IPS-NIHi11 (cell line): ENCODE data around the gene FNDC3B.
A peak's percentile ranks its signal among the peaks of the same experiment; 100 is the strongest.

Experiments
- DNase-seq: peaks from one replicate; pipeline ENCODE4 v3.0.0; 2012; ENCODE audit warnings: mixed read lengths, low spot score

The FNDC3B gene

DNA sequence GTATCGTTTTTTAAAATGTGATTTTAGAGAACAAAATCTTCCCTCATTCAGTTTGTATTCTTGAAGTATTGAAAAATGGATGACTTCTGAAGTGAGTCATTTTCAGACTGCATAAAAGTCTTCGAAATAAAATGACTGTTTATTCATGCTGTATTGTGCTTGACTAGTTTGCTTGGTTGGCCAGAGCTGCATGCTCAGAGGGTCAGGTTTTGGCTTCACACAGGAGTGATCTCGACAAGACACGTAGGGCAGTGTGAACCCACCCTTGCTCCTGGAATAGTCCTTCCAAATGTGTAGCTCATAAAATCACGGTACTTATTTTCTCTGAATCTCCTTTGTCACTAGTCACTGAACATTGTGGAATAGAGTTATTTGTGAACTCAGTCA lies 73.3 kb downstream of the FNDC3B start:
- no peak for DNase-seq

DNA sequence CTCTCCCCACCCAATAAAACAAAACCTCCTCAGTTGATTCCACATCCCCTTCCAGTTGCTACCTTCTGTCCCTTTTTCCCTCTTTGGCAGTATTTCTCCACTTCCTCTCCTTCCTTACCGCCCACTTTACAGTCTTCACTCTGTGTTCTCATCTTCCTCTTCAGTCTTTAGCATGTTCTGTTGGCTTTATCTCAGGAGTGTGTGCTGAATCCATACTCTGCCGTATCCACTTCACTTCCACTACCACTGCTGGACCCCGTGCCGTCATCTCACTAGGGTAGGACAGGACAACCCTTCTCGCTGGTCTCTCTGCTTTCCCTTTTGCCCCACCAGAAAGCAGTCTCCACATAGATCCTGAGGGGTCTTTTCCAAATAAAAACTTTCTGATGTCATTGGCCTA lies 74.3 kb downstream of the FNDC3B start:
- DNase-seq: no peak

DNA sequence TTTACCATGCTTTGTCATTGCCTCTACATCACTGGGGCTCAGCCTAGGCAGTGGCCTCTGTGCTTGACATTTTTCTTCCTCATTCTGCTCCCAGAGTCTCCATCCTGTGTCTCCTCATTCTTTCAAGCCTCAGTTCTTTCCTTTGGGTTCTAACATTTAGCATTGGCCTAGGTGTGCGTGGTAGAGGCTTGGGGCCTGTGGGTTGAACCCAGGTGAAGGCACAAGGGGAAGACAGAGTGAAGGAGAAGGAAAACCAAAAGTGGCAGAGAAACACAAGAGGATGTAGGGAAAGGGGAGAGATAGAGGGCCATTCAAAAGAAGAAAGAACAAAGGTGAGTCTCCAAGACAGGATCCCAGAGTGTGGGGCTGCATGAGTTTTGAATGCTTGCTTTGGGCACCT lies 75.7 kb downstream of the FNDC3B start:
- DNase-seq: no peak

DNA sequence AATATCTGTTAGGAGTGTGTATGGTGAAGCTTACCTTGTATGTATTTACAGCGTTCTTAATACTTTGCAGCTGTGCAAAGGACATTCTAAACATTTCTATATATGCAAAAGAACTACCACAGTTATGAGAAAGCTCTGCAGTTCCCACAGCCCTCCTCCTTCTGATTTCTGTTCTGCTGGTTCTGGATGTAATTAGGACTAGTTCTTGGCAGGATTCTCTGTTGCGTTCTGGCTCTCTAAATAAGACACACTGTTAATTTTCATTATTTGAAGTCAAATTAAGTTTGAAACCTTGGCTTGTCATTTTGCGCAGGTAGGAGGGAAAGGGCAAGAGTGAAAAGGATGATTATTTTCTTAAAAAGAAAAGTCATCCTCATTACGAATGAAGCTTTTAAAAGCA lies 76.4 kb downstream of the FNDC3B start:
- DNase-seq: no peak

DNA sequence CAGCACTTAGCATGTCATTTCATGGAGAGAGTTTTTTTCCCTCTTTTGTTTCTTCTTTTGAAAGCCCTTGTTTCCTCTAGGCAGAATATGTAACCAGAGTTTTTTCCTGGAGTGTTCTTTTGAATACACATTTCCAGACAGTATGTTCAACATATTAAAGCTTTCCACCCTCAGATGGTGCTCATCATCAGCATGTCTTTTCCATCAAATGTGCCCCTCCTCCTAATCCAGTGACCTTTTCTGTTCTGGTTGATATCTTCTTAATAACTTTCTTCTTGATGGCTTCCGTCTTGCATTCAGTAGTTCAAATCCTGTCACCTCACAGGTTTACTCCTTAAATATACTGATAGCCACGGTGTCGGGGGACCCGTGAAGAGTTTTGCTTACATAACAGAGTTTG lies 78.6 kb downstream of the FNDC3B start:
- DNase-seq: no peak

DNA sequence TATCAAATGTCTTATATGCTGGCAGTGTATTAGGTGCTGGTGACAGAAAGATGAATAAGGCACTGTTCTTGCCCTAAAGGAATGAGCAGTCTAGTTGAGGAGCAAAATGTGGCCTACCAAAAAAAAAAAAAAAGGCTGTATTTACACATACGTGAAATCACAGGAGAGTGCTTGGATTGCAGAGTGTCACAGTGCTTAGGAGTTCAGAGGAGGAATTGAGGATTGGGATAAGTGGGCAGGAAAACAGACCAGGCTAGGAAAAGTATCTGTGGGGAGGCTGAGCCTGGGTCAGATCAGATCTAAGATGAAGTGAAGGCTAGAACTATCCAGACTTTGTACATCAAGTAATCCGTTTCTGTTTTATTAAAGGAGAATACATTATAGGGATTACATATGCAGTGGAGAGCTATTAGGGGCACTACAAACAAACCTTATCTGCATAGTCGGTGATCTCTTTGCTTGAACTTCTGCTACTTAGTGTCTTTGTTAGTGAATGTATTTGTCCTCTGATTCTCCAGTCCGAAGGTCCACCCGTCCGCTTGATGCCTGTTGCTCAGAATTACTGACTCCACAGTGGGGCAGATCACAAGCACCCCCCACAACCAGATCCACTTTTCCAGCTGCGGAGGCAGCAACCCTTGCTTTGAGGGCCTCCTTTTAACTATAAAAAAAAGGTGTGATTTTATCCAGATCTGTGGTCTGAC lies 80.0 kb downstream of the FNDC3B start:
- DNase-seq: no peak

DNA sequence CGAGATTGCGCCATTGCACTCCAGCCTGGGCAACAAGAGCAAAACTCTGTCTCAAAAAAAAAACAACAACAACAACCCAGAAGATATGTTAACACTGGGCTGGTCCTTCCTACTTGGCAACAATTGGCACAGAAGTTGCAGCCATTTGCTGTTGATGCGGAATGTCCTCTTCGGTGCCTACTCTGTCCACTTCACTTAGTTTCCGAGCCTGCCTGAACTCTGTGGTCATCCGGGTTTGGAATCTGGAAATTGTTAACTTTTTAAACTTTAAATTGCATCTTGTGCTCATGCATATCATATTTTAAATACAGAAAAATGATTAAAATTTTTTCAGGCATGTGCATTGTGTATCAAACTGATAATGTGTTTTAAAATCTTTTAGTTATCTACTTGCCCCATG lies 81.5 kb downstream of the FNDC3B start:
- no peak for DNase-seq

DNA sequence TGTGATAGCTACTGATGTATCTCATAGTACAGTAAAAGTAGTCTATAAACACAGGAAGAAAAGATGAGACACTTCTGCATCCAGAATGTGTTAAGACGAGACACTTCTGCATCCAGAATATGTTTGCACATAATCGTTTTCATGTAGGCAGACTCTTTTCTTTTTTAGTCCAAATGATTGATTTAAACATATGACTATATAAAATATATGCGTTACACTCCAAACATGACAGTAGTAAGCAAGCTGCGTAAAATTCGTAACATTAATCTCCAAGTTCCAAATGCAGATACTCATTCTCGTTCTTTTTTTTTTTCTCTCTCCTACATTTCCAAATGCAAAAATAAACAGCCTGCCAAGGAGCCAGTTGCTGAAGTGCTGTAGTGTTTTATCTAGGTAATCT lies 82.6 kb downstream of the FNDC3B start:
- no peak for DNase-seq

DNA sequence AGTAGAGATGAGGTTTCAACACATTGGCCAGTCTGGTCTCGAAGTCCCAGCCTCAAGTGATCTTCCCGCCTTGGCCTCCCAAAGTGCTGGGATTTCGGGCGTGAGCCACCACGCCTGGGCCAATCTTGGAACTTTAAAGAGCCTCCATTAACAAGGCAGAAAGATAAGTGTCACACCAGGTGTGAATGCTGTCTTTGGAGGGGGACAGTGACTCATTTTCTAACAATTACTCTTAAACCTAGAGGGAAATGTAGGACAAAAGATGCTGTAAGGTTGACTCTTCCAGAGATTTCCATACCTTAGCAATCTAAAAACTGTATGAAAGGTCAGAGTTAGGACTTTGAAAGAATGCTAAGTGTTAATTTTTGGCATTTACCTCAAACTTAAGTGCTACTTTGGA lies 84.9 kb downstream of the FNDC3B start:
- DNase-seq: no peak

DNA sequence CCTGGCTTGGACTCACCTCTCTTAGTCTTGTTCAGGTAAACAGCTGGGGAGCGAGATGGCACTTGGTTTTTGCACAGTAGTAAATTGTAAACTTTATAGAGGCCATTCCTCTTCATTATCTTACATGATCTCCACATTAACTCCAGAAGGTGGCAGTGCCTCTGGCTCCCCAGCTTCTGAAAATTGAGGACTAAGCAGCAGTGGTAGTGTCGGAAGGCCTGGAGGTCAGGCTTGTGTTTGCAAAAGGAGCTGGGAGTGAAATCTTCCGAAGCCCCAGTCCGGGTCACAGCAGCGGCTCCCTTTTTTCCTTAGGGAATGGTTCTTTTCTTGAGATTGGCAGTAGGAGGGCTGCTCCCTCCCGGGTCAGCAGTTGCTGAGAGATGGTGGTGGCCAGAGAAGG lies 85.7 kb downstream of the FNDC3B start:
- no peak for DNase-seq

DNA sequence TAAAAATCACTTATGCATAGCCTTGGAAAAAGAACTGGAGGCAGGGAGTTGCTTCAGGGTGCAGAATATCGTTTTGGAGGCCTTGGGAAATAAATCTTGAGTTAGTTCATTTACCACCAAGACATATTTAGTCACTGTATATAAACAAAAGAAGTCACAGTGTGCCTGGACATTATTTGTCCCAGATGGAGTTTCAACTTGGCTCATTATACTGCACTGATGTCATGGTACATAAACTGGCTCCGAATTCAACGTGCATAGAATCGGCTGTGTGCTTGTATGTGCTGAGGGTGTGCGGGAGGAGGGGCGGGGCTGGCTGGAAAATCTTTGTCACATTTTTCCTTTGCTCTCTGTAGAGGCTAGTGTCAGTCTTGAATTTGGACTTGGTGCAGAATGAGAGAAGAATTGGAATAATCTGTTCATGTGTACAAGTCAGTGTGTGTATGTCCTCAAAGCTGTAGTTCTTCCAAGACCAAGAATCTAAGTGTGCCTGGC lies 86.6 kb downstream of the FNDC3B start:
- no peak for DNase-seq

DNA sequence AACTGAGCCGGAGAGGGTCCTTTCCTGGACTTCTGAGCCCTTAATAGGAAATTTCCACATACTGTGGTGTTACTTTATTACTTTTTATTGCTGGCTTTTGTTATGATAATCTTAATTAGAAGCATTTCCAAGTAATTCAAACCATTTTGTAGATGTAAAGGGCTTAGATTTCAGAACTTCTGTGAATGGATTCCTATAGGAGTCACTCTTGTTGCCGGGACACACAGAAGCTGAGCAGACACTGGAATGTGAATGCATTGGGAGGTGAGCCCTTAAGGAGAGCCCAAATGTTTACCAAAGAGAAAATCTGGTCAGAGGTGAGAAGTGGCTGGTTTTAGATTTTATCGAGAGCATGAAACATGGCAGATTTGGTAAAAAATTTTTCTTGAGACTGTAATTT lies 87.4 kb downstream of the FNDC3B start:
- no peak for DNase-seq

DNA sequence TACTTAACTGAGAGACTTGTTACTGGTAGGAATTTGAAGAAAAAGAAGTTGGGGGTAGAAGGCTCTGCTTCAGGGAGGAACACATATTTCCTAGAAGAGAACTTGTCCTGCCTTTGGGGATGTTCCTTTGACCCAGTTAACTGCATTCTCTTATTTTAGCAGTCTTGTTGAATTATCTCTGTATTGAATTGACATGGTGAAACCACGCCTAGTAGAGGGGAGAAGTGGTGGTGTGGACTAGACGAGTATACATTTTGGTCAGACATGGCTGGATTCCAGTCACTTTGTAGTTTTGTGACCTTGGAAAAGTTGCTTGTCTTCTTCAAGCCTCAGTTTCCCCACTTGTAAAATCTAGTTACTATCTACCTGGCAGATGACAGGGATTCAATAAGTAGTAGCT lies 87.8 kb downstream of the FNDC3B start:
- no peak for DNase-seq

DNA sequence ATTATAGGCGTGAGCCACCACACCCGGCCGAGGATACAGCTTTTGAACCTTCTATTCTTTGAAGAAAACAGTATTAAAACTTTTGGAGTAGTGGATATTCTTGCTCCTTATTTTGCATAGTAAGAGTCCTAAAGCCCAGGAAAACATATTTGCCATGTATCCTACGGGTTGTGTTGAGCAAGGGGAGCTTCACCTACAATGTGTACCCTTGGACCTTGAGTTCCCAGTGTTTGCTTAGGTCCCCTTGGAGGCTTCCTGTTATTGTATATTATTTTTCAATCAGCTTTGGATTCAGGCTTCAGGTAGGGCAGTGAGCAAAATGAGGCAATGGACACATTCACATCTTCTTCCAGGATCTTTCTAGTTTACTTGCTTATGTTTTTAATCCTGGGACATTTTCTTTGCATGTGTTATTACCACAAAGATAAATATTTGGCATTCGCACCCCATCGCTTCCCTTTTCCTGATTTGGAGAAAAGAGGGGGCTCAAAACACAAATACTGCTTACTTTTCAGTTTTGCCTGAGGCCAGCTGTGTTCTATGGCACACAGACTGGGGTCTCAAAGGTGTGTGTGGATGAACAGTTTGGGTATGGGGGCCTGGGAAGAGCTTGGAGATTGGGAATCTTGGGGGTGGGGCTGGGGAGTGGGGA lies 88.7 kb downstream of the FNDC3B start:
- no peak for DNase-seq

DNA sequence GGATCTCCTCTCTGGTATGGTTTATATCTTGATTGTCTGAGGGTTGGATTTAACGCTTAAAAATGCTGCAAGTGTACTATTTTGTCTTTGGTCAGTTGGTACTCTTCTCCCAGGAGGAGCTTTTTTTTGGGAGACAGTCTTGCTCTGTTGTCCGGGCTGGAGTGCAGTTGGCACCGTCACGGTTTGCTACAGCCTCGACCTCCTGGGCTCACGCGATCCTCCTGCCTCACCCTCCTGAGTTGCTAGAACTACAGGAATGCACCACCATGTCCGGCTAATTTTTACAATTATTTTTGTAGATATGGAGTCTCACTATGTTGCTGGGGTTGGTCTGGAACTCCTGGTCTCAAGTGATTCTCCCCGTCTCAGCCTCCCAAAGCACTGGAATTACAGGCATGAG lies 89.5 kb downstream of the FNDC3B start:
- DNase-seq: no peak

DNA sequence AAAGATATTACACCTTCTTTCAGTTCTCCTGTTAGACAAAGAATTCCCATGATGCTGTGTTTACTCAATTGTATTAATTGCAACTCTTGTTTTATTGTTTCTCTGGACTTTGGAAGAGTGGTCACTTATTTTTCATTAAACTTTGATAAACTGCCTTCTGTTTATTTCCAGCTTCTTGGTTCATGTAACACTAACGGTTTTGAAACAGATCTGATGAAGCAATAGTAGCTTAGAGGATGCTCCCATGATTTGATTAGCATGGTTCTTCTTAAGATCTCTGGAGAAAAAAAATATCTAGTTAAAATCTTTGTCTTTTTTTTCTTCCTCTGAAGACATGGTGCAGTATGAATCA lies 90.1 kb downstream of the FNDC3B start:
- DNase-seq: no peak

DNA sequence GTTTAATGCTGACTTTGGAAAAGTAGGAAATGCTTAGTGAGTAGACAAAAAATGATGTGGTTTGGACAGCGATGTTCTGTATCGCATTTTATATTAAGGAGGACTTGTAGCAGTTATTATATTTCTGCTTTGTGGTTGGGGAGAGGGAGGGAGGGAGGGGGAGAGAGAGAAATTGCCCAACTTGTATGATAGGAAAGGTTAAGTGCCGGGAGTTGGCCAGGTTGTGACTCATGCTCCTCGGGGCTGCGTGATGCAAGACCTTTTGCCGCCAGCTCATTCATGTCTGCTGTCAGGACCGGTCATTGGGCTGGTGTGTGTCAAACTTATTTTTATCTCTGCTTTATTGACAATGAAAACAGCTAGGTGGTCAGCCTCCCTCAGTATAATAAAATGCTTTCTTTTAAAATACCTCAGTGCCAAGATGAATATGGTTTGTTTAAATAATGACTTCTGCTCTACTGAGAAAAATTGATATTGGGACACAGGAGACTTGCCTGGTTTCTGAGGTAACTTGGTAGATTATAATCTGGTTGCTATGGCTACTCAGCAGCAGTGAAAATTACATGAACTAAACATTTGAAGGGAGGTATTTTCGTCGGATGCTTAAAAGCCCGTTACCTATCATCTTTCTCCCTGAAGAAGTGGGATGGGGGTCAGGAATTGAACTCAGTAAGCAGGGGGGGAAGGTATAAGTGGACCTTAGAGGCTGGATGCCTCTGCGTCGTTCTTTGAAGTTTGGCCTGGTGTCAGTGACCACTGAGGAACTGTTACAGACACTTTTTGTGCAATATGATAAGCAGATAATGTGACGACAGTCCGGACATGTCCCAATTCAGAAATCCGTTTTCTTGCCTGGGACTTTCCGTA lies 90.7 kb downstream of the FNDC3B start:
- DNase-seq: peak; percentile 61

DNA sequence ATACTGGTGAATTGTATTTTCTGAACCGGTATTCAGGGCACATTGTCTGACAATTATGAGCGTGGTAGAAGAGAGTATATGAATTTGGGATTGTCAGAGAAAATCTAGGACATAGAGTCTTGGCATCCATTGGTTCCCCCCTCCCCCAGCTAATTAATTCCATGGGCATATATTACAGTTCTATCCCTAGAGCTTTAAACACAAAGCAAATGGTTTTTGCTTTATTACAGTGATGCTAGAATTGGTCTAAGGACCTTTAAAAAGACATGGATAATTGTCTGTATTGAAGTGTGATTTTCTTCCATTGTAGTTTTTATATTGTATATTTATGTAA lies 91.3 kb downstream of the FNDC3B start:
- no peak for DNase-seq

DNA sequence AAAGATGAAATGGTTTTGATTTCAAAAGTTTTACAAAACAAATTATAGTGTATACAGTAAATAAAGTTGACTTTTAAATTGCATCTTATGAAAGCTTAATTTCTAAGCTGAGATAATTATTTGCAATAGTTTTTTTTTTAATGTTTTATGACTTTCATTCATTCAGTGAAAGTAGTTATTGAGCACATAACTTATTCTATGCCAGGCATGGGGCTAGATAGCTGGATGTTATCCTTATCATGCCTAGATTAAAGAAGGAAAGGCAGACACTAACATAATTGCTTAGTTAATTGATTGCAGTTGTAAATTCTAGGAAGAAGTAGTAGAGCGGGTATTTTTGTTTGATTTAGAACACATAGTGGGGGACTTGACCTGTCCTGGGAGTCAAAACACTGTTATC lies 92.4 kb downstream of the FNDC3B start:
- DNase-seq: no peak

DNA sequence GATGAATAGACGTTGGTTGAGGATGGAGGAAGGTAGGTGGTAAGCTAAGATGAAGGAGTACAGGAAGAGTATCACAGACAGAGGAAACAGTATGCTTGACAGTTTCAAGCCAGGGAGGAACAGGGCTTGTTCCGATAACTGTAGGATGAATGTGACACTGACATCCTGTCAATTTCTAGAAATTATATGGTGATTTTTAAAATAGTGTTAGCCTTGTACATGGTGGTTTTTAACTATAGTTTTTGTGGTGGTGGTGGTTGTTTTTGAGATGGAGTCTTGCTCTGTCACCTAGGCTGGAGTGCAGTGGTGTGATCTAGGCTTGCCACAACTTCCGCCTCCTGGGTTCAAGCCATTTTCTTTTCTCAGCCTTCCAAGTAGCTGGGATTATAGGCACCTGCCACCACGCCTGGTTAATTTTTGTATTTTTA lies 92.8 kb downstream of the FNDC3B start:
- no peak for DNase-seq

DNA sequence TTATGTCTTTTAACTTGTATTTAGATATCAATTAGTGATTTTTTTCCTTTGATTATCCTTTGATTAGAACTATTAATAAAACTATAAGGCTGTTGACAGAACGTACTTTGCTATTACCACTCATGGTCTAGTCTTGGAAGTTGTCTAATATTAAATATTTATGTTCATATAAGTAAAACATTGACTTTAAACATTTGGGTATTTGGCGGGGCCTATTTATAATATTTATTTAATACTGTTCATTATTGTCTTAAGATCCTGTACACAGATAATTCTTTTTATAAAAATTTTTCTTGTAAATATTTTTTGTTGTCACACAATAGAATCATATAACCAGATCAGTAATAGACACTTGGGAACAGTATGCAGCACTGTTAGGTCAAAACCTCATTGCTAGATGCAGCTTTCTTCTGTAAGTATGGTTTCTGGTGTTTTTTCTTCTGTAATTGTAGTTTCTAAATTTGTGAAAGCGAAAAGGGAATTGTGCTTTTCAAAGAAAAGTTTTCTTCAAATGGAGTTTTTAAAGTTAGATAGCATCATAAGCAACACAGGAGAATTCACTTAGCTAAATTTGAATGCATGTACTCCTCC lies 93.4 kb downstream of the FNDC3B start:
- no peak for DNase-seq

DNA sequence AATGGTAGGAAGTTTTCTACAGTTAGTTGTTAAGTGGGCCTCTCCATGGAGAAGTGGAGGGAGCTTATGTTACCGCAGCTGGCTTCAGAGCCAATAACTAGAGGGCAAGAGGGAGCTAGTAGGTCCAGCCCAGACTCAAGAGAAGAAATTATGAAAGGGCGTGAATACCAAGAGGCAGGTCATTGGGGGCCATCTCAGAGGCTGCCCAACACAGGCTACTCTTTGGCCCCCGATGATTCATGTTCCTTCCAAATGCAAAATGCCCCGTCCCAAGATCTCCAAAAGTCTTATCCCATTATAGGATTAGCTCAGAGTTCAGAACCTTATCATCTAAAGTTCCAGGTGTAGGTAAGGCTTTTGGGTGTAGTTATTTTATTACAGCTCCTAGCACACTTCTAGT lies 94.5 kb downstream of the FNDC3B start:
- no peak for DNase-seq

DNA sequence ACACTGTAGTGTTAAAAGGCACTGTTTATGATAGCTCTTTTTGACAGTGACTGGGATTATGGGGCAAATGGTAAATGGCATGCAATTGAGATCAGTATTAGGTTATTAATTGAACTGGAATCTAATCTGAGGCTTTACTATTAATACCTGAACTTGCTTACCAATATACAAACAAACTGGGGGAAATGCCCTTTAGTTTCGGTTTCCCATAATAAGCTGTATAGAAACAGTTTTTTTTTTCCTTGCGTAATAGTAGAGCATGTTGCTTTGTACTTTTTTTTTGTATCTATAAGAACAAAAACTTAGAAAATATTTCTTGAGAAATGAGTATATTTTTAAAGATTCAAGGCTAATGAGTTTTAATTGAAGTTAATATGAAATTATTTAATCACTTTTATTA lies 95.0 kb downstream of the FNDC3B start:
- DNase-seq: no peak
